ENCODE results near the gene CERS6.

DNA sequence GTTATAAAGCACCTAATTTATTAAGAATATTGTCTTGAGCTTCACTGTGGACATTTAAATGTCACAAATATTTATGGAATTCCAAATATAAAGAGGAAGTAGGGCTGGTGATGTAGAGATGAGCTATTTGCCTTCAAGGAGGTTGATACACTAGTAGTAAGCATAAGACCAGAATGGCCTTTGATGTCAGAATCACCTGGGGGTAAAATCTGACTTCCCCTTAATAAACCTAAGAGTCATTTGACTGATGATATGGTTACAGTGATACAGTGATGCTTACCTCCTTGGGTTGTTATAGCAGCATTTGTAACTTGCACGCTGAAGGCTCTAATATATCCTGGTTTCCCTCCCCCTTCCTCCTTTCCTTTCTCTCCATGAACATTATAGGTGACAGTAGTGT lies 143.7 kb downstream of the CERS6 start:
- TF ChIP-seq RARB (CRISPR knock-in tag; IDR thresholded peaks at IDR 0.05) (no peak), TOX (CRISPR knock-in tag; IDR thresholded peaks at IDR 0.05; ENCODE audit: borderline replicate concordance) (no peak), ISL1 (CRISPR knock-in tag; IDR thresholded peaks at IDR 0.05) (no peak), ZC3H10 (CRISPR knock-in tag; IDR thresholded peaks at IDR 0.05) (no peak), CSDC2 (CRISPR knock-in tag; IDR thresholded peaks at IDR 0.05) (no peak)
- TF ChIP-seq, protein P1, sequence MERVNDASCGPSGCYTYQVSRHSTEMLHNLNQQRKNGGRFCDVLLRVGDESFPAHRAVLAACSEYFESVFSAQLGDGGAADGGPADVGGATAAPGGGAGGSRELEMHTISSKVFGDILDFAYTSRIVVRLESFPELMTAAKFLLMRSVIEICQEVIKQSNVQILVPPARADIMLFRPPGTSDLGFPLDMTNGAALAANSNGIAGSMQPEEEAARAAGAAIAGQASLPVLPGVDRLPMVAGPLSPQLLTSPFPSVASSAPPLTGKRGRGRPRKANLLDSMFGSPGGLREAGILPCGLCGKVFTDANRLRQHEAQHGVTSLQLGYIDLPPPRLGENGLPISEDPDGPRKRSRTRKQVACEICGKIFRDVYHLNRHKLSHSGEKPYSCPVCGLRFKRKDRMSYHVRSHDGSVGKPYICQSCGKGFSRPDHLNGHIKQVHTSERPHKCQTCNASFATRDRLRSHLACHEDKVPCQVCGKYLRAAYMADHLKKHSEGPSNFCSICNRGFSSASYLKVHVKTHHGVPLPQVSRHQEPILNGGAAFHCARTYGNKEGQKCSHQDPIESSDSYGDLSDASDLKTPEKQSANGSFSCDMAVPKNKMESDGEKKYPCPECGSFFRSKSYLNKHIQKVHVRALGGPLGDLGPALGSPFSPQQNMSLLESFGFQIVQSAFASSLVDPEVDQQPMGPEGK (CRISPR knock-in tag; IDR thresholded peaks at IDR 0.05; ENCODE audit: borderline replicate concordance) = no peak
- TF ChIP-seq, protein P2, sequence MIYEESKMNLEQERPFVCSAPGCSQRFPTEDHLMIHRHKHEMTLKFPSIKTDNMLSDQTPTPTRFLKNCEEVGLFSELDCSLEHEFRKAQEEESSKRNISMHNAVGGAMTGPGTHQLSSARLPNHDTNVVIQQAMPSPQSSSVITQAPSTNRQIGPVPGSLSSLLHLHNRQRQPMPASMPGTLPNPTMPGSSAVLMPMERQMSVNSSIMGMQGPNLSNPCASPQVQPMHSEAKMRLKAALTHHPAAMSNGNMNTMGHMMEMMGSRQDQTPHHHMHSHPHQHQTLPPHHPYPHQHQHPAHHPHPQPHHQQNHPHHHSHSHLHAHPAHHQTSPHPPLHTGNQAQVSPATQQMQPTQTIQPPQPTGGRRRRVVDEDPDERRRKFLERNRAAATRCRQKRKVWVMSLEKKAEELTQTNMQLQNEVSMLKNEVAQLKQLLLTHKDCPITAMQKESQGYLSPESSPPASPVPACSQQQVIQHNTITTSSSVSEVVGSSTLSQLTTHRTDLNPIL (CRISPR knock-in tag; IDR thresholded peaks at IDR 0.05; ENCODE audit: low read depth) = no peak
